WTC11 (cell line): ENCODE measurements around the gene NOP10. TPM values are rescaled to one million over a fixed set of nuclear protein-coding genes. Genes with fewer than 3 reads are reported as not detected.

Experiments
- CTCF ChIP-seq: fragments of 200-600 bp; IDR thresholded peaks from 2 replicates; pipeline ENCODE4 v1.8.0; 2022; ENCODE audit warnings: antibody characterized with exemption
- E2F1 ChIP-seq: sonication (generic); formaldehyde crosslinking; IDR thresholded peaks from 2 replicates; pipeline ENCODE4 v1.8.0; 2022; ENCODE audit warnings: mild to moderate bottlenecking, missing genetic modification reagents
- FOXK1 ChIP-seq: sonication (generic); formaldehyde crosslinking; IDR thresholded peaks from 2 replicates; pipeline ENCODE4 v1.8.0; 2022; ENCODE audit warnings: mild to moderate bottlenecking, moderate library complexity, missing genetic modification reagents
- GRHL2 ChIP-seq: fragments of 250-450 bp; sonication (Bioruptor Pico); IDR thresholded peaks from 2 replicates; pipeline ENCODE4 v1.8.0; 2022; ENCODE audit warnings: mild to moderate bottlenecking, moderate library complexity; ENCODE audit not compliant: insufficient replicate concordance, severe bottlenecking
- HMGA2 ChIP-seq: fragments of 250-450 bp; sonication (Bioruptor Pico); IDR thresholded peaks from 2 replicates; pipeline ENCODE4 v1.4.0; 2021; ENCODE audit warnings: mild to moderate bottlenecking, moderate library complexity
- MLX ChIP-seq: sonication (generic); formaldehyde crosslinking; IDR thresholded peaks from 2 replicates; pipeline ENCODE4 v1.8.1; 2023; ENCODE audit warnings: mild to moderate bottlenecking, missing genetic modification reagents, moderate library complexity
- MXD4 ChIP-seq: fragments of 250-450 bp; sonication (Bioruptor Pico); IDR thresholded peaks from 2 replicates; pipeline ENCODE4 v1.8.0; 2021; ENCODE audit warnings: mild to moderate bottlenecking, moderate library complexity, borderline replicate concordance
- NR3C1 ChIP-seq: sonication (generic); formaldehyde crosslinking; conservative IDR thresholded peaks from 2 replicates; pipeline ENCODE4 v1.8.1; 2023; ENCODE audit warnings: low read depth, mild to moderate bottlenecking, missing genetic modification reagents
- PREB ChIP-seq: sonication (generic); formaldehyde crosslinking; IDR thresholded peaks from 2 replicates; pipeline ENCODE4 v1.8.1; 2022; ENCODE audit warnings: mild to moderate bottlenecking, missing genetic modification reagents, moderate library complexity, borderline replicate concordance
- PRRX2 ChIP-seq: fragments of 250-450 bp; sonication (Bioruptor Pico); IDR thresholded peaks from 2 replicates; pipeline ENCODE4 v1.8.0; 2021; ENCODE audit warnings: mild to moderate bottlenecking
- RELA ChIP-seq: sonication (generic); formaldehyde crosslinking; IDR thresholded peaks from 2 replicates; pipeline ENCODE4 v1.8.1; 2022; ENCODE audit warnings: missing genetic modification reagents, mild to moderate bottlenecking, borderline replicate concordance
- TCF7 ChIP-seq: sonication (generic); formaldehyde crosslinking; IDR thresholded peaks from 2 replicates; pipeline ENCODE4 v1.8.0; 2022; ENCODE audit warnings: mild to moderate bottlenecking, low read depth, missing genetic modification reagents, moderate library complexity
- TP53 ChIP-seq: sonication (generic); formaldehyde crosslinking; IDR thresholded peaks from 2 replicates; pipeline ENCODE4 v1.8.1; 2023; ENCODE audit warnings: mild to moderate bottlenecking, missing genetic modification reagents
- ZNF219 ChIP-seq: sonication (generic); formaldehyde crosslinking; IDR thresholded peaks from 2 replicates; pipeline ENCODE4 v1.8.0; 2023; ENCODE audit warnings: missing genetic modification reagents, mild to moderate bottlenecking, borderline replicate concordance
- ZSCAN18 ChIP-seq: fragments of 250-450 bp; sonication (Bioruptor Pico); IDR thresholded peaks from 2 replicates; pipeline ENCODE4 v2.1.2; 2022; ENCODE audit warnings: mild to moderate bottlenecking, moderate library complexity
- total RNA-seq: library from RNA; stranded (reverse); gene quantifications from 3 replicates; pipeline ENCODE4 v1.2.3, GENCODE V29; 2021
- TF ChIP-seq, protein P1 (sequence below): sonication (generic); formaldehyde crosslinking; IDR thresholded peaks from 2 replicates; pipeline ENCODE4 v1.8.0; 2023; ENCODE audit warnings: mild to moderate bottlenecking, missing genetic modification reagents
- TF ChIP-seq, protein P2 (sequence below): sonication (generic); formaldehyde crosslinking; IDR thresholded peaks from 2 replicates; pipeline ENCODE4 v1.8.1; 2023; ENCODE audit warnings: mild to moderate bottlenecking, moderate library complexity, missing genetic modification reagents
- TF ChIP-seq, protein P3 (sequence below): fragments of 250-450 bp; sonication (Bioruptor Pico); IDR thresholded peaks from 2 replicates; pipeline ENCODE4 v1.9.0; 2021; ENCODE audit warnings: moderate library complexity, mild to moderate bottlenecking, inconsistent platforms, borderline replicate concordance
- TF ChIP-seq, protein P4 (sequence below): sonication (generic); formaldehyde crosslinking; IDR thresholded peaks from 2 replicates; pipeline ENCODE4 v1.8.0; 2022; ENCODE audit warnings: mild to moderate bottlenecking, missing genetic modification reagents
- TF ChIP-seq, protein P5 (sequence below): sonication (generic); formaldehyde crosslinking; IDR thresholded peaks from 2 replicates; pipeline ENCODE4 v1.8.1; 2023; ENCODE audit warnings: mild to moderate bottlenecking, missing genetic modification reagents
- TF ChIP-seq, protein P6 (sequence below): sonication (generic); formaldehyde crosslinking; IDR thresholded peaks from 2 replicates; pipeline ENCODE4 v1.8.1; 2022; ENCODE audit warnings: missing genetic modification reagents, borderline replicate concordance

The NOP10 gene
- total RNA-seq, 1 experiment from 2014 or later = 220 TPM

DNA sequence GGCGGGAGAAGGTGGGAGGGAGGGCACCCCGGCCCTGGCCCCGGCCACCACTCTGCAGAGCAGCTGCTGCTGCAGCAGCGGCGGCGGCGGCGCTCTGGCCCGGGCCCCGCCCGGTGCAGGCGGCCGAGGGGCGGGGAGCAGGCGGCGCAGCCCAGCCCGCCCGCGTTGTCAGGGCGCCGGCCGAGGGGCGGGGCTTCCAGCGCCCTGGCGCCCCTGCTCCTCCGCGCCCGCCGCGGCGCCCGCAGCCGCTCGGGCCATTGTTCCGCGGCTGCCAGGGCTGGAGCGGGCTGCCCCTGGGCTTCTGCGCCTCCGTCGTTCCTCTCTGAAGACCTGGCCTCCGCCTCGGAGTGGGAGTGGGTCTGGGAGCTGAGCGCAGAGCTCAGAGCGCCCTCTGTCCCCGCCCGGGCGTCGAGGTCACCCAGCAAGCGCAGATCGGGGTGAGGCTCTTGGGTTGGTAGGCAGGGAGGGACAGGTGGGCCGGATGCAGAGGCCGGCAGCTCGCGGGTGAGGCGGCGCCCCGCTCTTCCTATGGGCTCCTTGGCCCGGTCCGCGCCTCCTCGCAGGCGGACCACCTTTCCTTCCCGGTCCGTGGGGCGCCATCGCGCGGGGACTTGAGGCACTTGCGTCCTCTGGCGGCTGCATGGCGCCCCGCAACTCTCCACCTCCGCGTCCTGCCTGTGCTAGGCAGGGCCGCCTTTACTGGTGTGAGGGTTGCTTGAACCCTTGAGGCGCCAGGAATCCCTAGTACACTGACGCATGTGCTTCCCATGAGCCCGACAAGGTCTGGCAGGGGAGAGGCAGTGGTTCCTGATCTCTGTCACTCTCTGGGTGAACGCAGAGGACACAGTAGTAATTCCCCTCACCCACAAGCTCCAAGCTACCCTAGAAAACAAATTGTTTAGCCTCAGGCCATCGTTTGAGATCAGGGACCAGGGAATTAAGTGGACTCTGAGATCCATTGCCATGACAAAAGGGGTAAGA is 24.5 kb upstream of the NOP10 start, which contains the start of gene LPCAT4 (continued):
- TF ChIP-seq CTCF (peak; percentile 40), FOXK1 (peak; percentile 27), ZNF219 (no peak), PRRX2 (CRISPR knock-in tag) (peak; percentile 57; the same call in 1 of the 2 replicates), TP53 (CRISPR knock-in tag) (no peak), RELA (CRISPR knock-in tag) (no peak), MXD4 (no peak), PREB (no peak), TCF7 (CRISPR knock-in tag) (0 out of 2 replicates have a peak, but pooled peaks have one; percentile 48), MLX (CRISPR knock-in tag) (no peak), GRHL2 (no peak), ZSCAN18 (CRISPR knock-in tag) (no peak), E2F1 (peak; percentile 80), HMGA2 (CRISPR knock-in tag) (no peak), NR3C1 (no peak)
- TF ChIP-seq, protein P1, sequence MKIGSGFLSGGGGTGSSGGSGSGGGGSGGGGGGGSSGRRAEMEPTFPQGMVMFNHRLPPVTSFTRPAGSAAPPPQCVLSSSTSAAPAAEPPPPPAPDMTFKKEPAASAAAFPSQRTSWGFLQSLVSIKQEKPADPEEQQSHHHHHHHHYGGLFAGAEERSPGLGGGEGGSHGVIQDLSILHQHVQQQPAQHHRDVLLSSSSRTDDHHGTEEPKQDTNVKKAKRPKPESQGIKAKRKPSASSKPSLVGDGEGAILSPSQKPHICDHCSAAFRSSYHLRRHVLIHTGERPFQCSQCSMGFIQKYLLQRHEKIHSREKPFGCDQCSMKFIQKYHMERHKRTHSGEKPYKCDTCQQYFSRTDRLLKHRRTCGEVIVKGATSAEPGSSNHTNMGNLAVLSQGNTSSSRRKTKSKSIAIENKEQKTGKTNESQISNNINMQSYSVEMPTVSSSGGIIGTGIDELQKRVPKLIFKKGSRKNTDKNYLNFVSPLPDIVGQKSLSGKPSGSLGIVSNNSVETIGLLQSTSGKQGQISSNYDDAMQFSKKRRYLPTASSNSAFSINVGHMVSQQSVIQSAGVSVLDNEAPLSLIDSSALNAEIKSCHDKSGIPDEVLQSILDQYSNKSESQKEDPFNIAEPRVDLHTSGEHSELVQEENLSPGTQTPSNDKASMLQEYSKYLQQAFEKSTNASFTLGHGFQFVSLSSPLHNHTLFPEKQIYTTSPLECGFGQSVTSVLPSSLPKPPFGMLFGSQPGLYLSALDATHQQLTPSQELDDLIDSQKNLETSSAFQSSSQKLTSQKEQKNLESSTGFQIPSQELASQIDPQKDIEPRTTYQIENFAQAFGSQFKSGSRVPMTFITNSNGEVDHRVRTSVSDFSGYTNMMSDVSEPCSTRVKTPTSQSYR (CRISPR knock-in tag) = peak; percentile 65
- TF ChIP-seq, protein P2, sequence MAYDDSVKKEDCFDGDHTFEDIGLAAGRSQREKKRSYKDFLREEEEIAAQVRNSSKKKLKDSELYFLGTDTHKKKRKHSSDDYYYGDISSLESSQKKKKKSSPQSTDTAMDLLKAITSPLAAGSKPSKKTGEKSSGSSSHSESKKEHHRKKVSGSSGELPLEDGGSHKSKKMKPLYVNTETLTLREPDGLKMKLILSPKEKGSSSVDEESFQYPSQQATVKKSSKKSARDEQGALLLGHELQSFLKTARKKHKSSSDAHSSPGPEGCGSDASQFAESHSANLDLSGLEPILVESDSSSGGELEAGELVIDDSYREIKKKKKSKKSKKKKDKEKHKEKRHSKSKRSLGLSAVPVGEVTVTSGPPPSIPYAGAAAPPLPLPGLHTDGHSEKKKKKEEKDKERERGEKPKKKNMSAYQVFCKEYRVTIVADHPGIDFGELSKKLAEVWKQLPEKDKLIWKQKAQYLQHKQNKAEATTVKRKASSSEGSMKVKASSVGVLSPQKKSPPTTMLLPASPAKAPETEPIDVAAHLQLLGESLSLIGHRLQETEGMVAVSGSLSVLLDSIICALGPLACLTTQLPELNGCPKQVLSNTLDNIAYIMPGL (CRISPR knock-in tag) = peak; percentile 92; the same call in 1 of the 2 replicates
- TF ChIP-seq, protein P3, sequence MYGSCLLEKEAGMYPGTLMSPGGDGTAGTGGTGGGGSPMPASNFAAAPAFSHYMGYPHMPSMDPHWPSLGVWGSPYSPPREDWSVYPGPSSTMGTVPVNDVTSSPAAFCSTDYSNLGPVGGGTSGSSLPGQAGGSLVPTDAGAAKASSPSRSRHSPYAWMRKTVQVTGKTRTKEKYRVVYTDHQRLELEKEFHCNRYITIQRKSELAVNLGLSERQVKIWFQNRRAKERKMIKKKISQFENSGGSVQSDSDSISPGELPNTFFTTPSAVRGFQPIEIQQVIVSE = no peak
- TF ChIP-seq, protein P4, sequence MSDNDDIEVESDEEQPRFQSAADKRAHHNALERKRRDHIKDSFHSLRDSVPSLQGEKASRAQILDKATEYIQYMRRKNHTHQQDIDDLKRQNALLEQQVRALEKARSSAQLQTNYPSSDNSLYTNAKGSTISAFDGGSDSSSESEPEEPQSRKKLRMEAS (CRISPR knock-in tag) = peak; percentile 85
- TF ChIP-seq, protein P5, sequence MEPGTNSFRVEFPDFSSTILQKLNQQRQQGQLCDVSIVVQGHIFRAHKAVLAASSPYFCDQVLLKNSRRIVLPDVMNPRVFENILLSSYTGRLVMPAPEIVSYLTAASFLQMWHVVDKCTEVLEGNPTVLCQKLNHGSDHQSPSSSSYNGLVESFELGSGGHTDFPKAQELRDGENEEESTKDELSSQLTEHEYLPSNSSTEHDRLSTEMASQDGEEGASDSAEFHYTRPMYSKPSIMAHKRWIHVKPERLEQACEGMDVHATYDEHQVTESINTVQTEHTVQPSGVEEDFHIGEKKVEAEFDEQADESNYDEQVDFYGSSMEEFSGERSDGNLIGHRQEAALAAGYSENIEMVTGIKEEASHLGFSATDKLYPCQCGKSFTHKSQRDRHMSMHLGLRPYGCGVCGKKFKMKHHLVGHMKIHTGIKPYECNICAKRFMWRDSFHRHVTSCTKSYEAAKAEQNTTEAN (CRISPR knock-in tag) = peak; percentile 91
- TF ChIP-seq, protein P6, sequence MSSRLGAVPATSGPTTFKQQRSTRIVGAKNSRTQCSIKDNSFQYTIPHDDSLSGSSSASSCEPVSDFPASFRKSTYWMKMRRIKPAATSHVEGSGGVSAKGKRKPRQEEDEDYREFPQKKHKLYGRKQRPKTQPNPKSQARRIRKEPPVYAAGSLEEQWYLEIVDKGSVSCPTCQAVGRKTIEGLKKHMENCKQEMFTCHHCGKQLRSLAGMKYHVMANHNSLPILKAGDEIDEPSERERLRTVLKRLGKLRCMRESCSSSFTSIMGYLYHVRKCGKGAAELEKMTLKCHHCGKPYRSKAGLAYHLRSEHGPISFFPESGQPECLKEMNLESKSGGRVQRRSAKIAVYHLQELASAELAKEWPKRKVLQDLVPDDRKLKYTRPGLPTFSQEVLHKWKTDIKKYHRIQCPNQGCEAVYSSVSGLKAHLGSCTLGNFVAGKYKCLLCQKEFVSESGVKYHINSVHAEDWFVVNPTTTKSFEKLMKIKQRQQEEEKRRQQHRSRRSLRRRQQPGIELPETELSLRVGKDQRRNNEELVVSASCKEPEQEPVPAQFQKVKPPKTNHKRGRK = no peak
